WTC11 (cell line): ENCODE measurements around the gene PRSS33. TPM values are rescaled to one million over a fixed set of nuclear protein-coding genes. Genes with fewer than 3 reads are reported as not detected.

Source experiments
- ATAC-seq: fragments of 200-7000 bp; cut with Tn5 transposase; 2 replicates; pipeline ENCODE4 v1.10.0; 2021; ENCODE audit warnings: mild to moderate bottlenecking, moderate library complexity
- CTCF ChIA-PET: fragments of 300-600 bp; sonication (Branson Sonifier 250); formaldehyde crosslinking; loops from one replicate; lab custom pipeline; 2021; ENCODE audit warnings: antibody characterized with exemption; lab: Charles Lee
- POLR2A ChIA-PET: fragments of 350-600 bp; sonication (Branson Sonifier 250); formaldehyde crosslinking; loops from one replicate; lab custom pipeline; 2021; ENCODE audit warnings: antibody characterized with exemption; lab: Charles Lee
- DNase-seq: peaks from one replicate; pipeline ENCODE4 v3.0.0; 2021; ENCODE audit warnings: low spot score
- H3K27ac Mint-ChIP-seq: 2 replicates; pipeline ENCODE4 v1.8.0; 2021; ENCODE audit warnings: mixed read lengths
- H3K27me3 Mint-ChIP-seq: 2 replicates; pipeline ENCODE4 v1.8.0; 2021; ENCODE audit warnings: low read depth, mild to moderate bottlenecking, moderate library complexity, mixed read lengths
- H3K36me3 Mint-ChIP-seq: 2 replicates; pipeline ENCODE4 v1.8.0; 2021; ENCODE audit warnings: mixed read lengths
- H3K4me1 Mint-ChIP-seq: 2 replicates; pipeline ENCODE4 v1.8.0; 2022; ENCODE audit warnings: mixed read lengths
- H3K4me3 Mint-ChIP-seq: 2 replicates; pipeline ENCODE4 v1.8.0; 2021; ENCODE audit warnings: mild to moderate bottlenecking, moderate library complexity, mixed read lengths
- H3K9me3 Mint-ChIP-seq: 2 replicates; pipeline ENCODE4 v1.8.0; 2021; ENCODE audit warnings: mixed read lengths
- ATF1 ChIP-seq: sonication (generic); formaldehyde crosslinking; IDR thresholded peaks from 2 replicates; pipeline ENCODE4 v1.8.1; 2023; ENCODE audit warnings: mild to moderate bottlenecking, moderate library complexity, missing genetic modification reagents
- CREM ChIP-seq: sonication (generic); formaldehyde crosslinking; IDR thresholded peaks from 2 replicates; pipeline ENCODE4 v1.8.1; 2022; ENCODE audit warnings: mild to moderate bottlenecking, missing genetic modification reagents, moderate library complexity
- GRHL2 ChIP-seq: fragments of 250-450 bp; sonication (Bioruptor Pico); IDR thresholded peaks from 2 replicates; pipeline ENCODE4 v1.8.0; 2022; ENCODE audit warnings: mild to moderate bottlenecking, moderate library complexity; ENCODE audit not compliant: insufficient replicate concordance, severe bottlenecking
- IRF2 ChIP-seq: sonication (generic); formaldehyde crosslinking; IDR thresholded peaks from 2 replicates; pipeline ENCODE4 v1.8.0; 2022; ENCODE audit warnings: low read depth, missing genetic modification reagents, borderline replicate concordance
- KAT7 ChIP-seq: sonication (generic); formaldehyde crosslinking; IDR thresholded peaks from 2 replicates; pipeline ENCODE4 v1.8.1; 2023; ENCODE audit warnings: missing genetic modification reagents, mild to moderate bottlenecking, borderline replicate concordance
- MLX ChIP-seq: sonication (generic); formaldehyde crosslinking; IDR thresholded peaks from 2 replicates; pipeline ENCODE4 v1.8.1; 2023; ENCODE audit warnings: mild to moderate bottlenecking, missing genetic modification reagents, moderate library complexity
- NFATC4 ChIP-seq: fragments of 250-450 bp; sonication (Bioruptor Pico); IDR thresholded peaks from 2 replicates; pipeline ENCODE4 v1.9.0; 2021; ENCODE audit warnings: mild to moderate bottlenecking
- NR3C1 ChIP-seq: sonication (generic); formaldehyde crosslinking; conservative IDR thresholded peaks from 2 replicates; pipeline ENCODE4 v1.8.1; 2023; ENCODE audit warnings: low read depth, mild to moderate bottlenecking, missing genetic modification reagents
- PREB ChIP-seq: sonication (generic); formaldehyde crosslinking; IDR thresholded peaks from 2 replicates; pipeline ENCODE4 v1.8.1; 2022; ENCODE audit warnings: mild to moderate bottlenecking, missing genetic modification reagents, moderate library complexity, borderline replicate concordance
- SOX15 ChIP-seq: fragments of 250-450 bp; sonication (Bioruptor Pico); IDR thresholded peaks from 2 replicates; pipeline ENCODE4 v1.9.0; 2021; ENCODE audit warnings: mild to moderate bottlenecking
- TEAD4 ChIP-seq: sonication (generic); formaldehyde crosslinking; IDR thresholded peaks from 2 replicates; pipeline ENCODE4 v1.8.0; 2022; ENCODE audit warnings: mild to moderate bottlenecking, missing genetic modification reagents
- USF1 ChIP-seq: sonication (generic); formaldehyde crosslinking; IDR thresholded peaks from 2 replicates; pipeline ENCODE4 v1.8.0; 2022; ENCODE audit warnings: mild to moderate bottlenecking, missing genetic modification reagents
- USF2 ChIP-seq: sonication (generic); formaldehyde crosslinking; IDR thresholded peaks from 2 replicates; pipeline ENCODE4 v1.8.1; 2023; ENCODE audit warnings: mild to moderate bottlenecking, missing genetic modification reagents, moderate library complexity
- ZBTB43 ChIP-seq: sonication (generic); formaldehyde crosslinking; IDR thresholded peaks from 2 replicates; pipeline ENCODE4 v1.8.1; 2023; ENCODE audit warnings: mild to moderate bottlenecking, missing genetic modification reagents
- ZNF219 ChIP-seq: sonication (generic); formaldehyde crosslinking; IDR thresholded peaks from 2 replicates; pipeline ENCODE4 v1.8.0; 2023; ENCODE audit warnings: missing genetic modification reagents, mild to moderate bottlenecking, borderline replicate concordance
- total RNA-seq: library from RNA; stranded (reverse); gene quantifications from 3 replicates; pipeline ENCODE4 v1.2.3, GENCODE V29; 2021
- TF ChIP-seq, protein P1 (sequence below): sonication (generic); formaldehyde crosslinking; IDR thresholded peaks from 2 replicates; pipeline ENCODE4 v1.8.0; 2023; ENCODE audit warnings: mild to moderate bottlenecking, missing genetic modification reagents
- TF ChIP-seq, protein P2 (sequence below): fragments of 250-450 bp; sonication (Bioruptor Pico); IDR thresholded peaks from 2 replicates; pipeline ENCODE4 v1.9.0; 2021; ENCODE audit warnings: mild to moderate bottlenecking
- TF ChIP-seq, protein P3 (sequence below): sonication (generic); formaldehyde crosslinking; IDR thresholded peaks from 2 replicates; pipeline ENCODE4 v1.8.0; 2022; ENCODE audit warnings: mild to moderate bottlenecking, missing genetic modification reagents

PRSS33 gene
- total RNA-seq, 1 experiment from 2014 or later, result 0.24 TPM

- DNase-seq, result no peak
- no peak overlapping the region for H3K27ac Mint-ChIP-seq
- no peaks in the 10 kb centered on the region for H3K27me3 Mint-ChIP-seq
- H3K9me3 Mint-ChIP-seq, result no peaks in the 10 kb centered on the region
- ChIA-PET CTCF (interaction anchor here (1.0 to 2.4 kb wide), 6 partner anchors 13 to 57 kb away, joined by 3 to 11 read pairs (median 4); partner anchors contain the start of genes FLYWCH2 and PRSS41), POLR2A (no interaction called here)
- H3K36me3 Mint-ChIP-seq, result no peaks in the 10 kb centered on the region
- H3K4me1 Mint-ChIP-seq, result no peaks in the 10 kb centered on the region
- no peak for ATAC-seq
- no peak overlapping the region for H3K4me3 Mint-ChIP-seq
- no peak for TF ChIP-seq TEAD4 (CRISPR knock-in tag)
- no peak for TF ChIP-seq USF1 (CRISPR knock-in tag)
- no peak for TF ChIP-seq ZBTB43 (CRISPR knock-in tag)
- TF ChIP-seq NFATC4 (CRISPR knock-in tag), result no peak
- TF ChIP-seq, protein P1, sequence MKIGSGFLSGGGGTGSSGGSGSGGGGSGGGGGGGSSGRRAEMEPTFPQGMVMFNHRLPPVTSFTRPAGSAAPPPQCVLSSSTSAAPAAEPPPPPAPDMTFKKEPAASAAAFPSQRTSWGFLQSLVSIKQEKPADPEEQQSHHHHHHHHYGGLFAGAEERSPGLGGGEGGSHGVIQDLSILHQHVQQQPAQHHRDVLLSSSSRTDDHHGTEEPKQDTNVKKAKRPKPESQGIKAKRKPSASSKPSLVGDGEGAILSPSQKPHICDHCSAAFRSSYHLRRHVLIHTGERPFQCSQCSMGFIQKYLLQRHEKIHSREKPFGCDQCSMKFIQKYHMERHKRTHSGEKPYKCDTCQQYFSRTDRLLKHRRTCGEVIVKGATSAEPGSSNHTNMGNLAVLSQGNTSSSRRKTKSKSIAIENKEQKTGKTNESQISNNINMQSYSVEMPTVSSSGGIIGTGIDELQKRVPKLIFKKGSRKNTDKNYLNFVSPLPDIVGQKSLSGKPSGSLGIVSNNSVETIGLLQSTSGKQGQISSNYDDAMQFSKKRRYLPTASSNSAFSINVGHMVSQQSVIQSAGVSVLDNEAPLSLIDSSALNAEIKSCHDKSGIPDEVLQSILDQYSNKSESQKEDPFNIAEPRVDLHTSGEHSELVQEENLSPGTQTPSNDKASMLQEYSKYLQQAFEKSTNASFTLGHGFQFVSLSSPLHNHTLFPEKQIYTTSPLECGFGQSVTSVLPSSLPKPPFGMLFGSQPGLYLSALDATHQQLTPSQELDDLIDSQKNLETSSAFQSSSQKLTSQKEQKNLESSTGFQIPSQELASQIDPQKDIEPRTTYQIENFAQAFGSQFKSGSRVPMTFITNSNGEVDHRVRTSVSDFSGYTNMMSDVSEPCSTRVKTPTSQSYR (CRISPR knock-in tag), result no peak
- no peak for TF ChIP-seq SOX15 (CRISPR knock-in tag)
- TF ChIP-seq GRHL2 (CRISPR knock-in tag), result no peak
- no peak for TF ChIP-seq ZNF219 (CRISPR knock-in tag)
Observed at GRCh38 chr16:2826591-2827373, 39.4 kb upstream of the PRSS33 start.

- POLR2A ChIA-PET, result no interaction called here
Observed at GRCh38 chr16:2825906-2826305, 38.5 kb upstream of the PRSS33 start.

More at GRCh38 chr16:2825906-2826305, 38.5 kb upstream of the PRSS33 start:
- Mint-ChIP-seq H3K4me1 (no peaks in the 10 kb centered on the region), H3K36me3 (no peaks in the 10 kb centered on the region), H3K27me3 (no peaks in the 10 kb centered on the region), H3K4me3 (no peak overlapping the region), H3K27ac (no peak overlapping the region), H3K9me3 (no peaks in the 10 kb centered on the region)
- DNase-seq (no peak), ATAC-seq (no peak)
- CTCF ChIA-PET, result interaction anchor here (0.6 to 2.4 kb wide), 5 partner anchors 13 to 42 kb away, joined by 3 to 11 read pairs (median 5); partner anchors contain the start of gene PRSS41
- no peak for TF ChIP-seq ATF1 (CRISPR knock-in tag)
- no peak for TF ChIP-seq KAT7 (CRISPR knock-in tag)
- TF ChIP-seq, protein P2, sequence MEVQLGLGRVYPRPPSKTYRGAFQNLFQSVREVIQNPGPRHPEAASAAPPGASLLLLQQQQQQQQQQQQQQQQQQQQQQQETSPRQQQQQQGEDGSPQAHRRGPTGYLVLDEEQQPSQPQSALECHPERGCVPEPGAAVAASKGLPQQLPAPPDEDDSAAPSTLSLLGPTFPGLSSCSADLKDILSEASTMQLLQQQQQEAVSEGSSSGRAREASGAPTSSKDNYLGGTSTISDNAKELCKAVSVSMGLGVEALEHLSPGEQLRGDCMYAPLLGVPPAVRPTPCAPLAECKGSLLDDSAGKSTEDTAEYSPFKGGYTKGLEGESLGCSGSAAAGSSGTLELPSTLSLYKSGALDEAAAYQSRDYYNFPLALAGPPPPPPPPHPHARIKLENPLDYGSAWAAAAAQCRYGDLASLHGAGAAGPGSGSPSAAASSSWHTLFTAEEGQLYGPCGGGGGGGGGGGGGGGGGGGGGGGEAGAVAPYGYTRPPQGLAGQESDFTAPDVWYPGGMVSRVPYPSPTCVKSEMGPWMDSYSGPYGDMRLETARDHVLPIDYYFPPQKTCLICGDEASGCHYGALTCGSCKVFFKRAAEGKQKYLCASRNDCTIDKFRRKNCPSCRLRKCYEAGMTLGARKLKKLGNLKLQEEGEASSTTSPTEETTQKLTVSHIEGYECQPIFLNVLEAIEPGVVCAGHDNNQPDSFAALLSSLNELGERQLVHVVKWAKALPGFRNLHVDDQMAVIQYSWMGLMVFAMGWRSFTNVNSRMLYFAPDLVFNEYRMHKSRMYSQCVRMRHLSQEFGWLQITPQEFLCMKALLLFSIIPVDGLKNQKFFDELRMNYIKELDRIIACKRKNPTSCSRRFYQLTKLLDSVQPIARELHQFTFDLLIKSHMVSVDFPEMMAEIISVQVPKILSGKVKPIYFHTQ (CRISPR knock-in tag), result no peak
- no peak for TF ChIP-seq PREB (CRISPR knock-in tag)
- no peak for TF ChIP-seq MLX (CRISPR knock-in tag)
- no peak for TF ChIP-seq NFATC4 (CRISPR knock-in tag)
- no peak for TF ChIP-seq NR3C1 (CRISPR knock-in tag)
- TF ChIP-seq USF2, result no peak
- TF ChIP-seq CREM, result no peak
- TF ChIP-seq, protein P3, sequence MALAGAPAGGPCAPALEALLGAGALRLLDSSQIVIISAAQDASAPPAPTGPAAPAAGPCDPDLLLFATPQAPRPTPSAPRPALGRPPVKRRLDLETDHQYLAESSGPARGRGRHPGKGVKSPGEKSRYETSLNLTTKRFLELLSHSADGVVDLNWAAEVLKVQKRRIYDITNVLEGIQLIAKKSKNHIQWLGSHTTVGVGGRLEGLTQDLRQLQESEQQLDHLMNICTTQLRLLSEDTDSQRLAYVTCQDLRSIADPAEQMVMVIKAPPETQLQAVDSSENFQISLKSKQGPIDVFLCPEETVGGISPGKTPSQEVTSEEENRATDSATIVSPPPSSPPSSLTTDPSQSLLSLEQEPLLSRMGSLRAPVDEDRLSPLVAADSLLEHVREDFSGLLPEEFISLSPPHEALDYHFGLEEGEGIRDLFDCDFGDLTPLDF (CRISPR knock-in tag), result no peak
- TF ChIP-seq SOX15 (CRISPR knock-in tag), result no peak
- no peak for TF ChIP-seq IRF2 (CRISPR knock-in tag)
- TF ChIP-seq ZNF219 (CRISPR knock-in tag), result no peak
